Renal pelvis (tissue), 4 donors: Measurements from ENCODE around the gene PIK3R2. TPM values are rescaled to one million over a fixed set of nuclear protein-coding genes. Genes with fewer than 3 reads are reported as not detected.
A peak's percentile ranks its signal among the peaks of the same experiment; 100 is the strongest.

Experiments used
- DNase-seq: peaks from one replicate; pipeline ENCODE4 v3.0.0-alpha.2; 2013
- polyA plus RNA-seq, 3 donors: library from polyadenylated mRNA; unstranded; fragments of 120-200 nt; gene quantifications; one replicate each; pipeline ENCODE4 v1.2.1, GENCODE V29; 2013; ENCODE audit not compliant: insufficient read length in 3 of 3

Gene PIK3R2
- polyA plus RNA-seq, 3 donors, result 27.2 to 39.0 (median 28.4) TPM

GRCh38 chr19:18170714-18171255, 17.8 kb downstream of the PIK3R2 start:
- no peak for DNase-seq

GRCh38 chr19:18171605-18172327, 18.8 kb downstream of the PIK3R2 start:
- no peak for DNase-seq

GRCh38 chr19:18172331-18173053, 19.5 kb downstream of the PIK3R2 start:
- DNase-seq, result no peak

- no peak for DNase-seq
These were observed 20.1 kb downstream of the PIK3R2 start for GRCh38 chr19:18173054-18173571.

- DNase-seq, result peak; percentile 54
These were observed 20.8 kb downstream of the PIK3R2 start, which contains the start of gene IFI30 for GRCh38 chr19:18173572-18174288. Gene IFI30 (plus strand): TSS chr19:18173813. CDS start chr19:18173842, 29 bp downstream.

- DNase-seq, result no peak
These were observed 22.0 kb downstream of the PIK3R2 start for GRCh38 chr19:18174983-18175382.

- DNase-seq, result no peak
These were observed 23.7 kb downstream of the PIK3R2 start for GRCh38 chr19:18176367-18177310.

GRCh38 chr19:18179957-18180356, 27.0 kb downstream of the PIK3R2 start:
- DNase-seq, result no peak

GRCh38 chr19:18183529-18183928, 30.6 kb downstream of the PIK3R2 start:
- DNase-seq, result no peak

- no peak for DNase-seq
These were observed 32.6 kb downstream of the PIK3R2 start for GRCh38 chr19:18185538-18185937.

GRCh38 chr19:18190278-18190677, 37.3 kb downstream of the PIK3R2 start:
- no peak for DNase-seq

- no peak for DNase-seq
These were observed 38.7 kb downstream of the PIK3R2 start for GRCh38 chr19:18191640-18192062.

- DNase-seq, result peak; percentile 100
These were observed 39.9 kb downstream of the PIK3R2 start, which contains the start of gene MPV17L2 for GRCh38 chr19:18192673-18193387. Gene MPV17L2 (plus strand): TSS chr19:18193218. CDS start chr19:18193282, 64 bp downstream.

- no peak for DNase-seq
These were observed 40.6 kb downstream of the PIK3R2 start for GRCh38 chr19:18193388-18194180.

- DNase-seq, result no peak
These were observed 41.2 kb downstream of the PIK3R2 start for GRCh38 chr19:18194181-18194530.

GRCh38 chr19:18194554-18195238, 41.7 kb downstream of the PIK3R2 start:
- DNase-seq, result no peak

GRCh38 chr19:18196511-18196845, 43.5 kb downstream of the PIK3R2 start:
- no peak for DNase-seq

- no peak for DNase-seq
These were observed 44.3 kb downstream of the PIK3R2 start for GRCh38 chr19:18197306-18197705.

GRCh38 chr19:18197941-18198340, 45.0 kb downstream of the PIK3R2 start:
- no peak for DNase-seq
